Measurements from ENCODE around the gene SLA2.
"Not testable (repeated sequence)": the region's sequence is repeated elsewhere in the genome, so short reads cannot be mapped to it uniquely, and the experiment has no call there.

SLA2 gene

GRCh38 chr20:36573798-36574365 lies 72.1 kb downstream of the SLA2 start:
- DNase-seq (ENCODE audit: low read depth): peak; percentile 23

- peak; percentile 90 for DNase-seq (ENCODE audit: low read depth)
Observed at GRCh38 chr20:36573103-36573797, 72.7 kb downstream of the SLA2 start, which contains the start of gene TGIF2. TSS of gene TGIF2 (plus strand) at chr20:36573597. CDS start at chr20:36578775, 5,178 bp downstream.

GRCh38 chr20:36572701-36573102 lies 73.3 kb downstream of the SLA2 start:
- peak; percentile 52 for DNase-seq (ENCODE audit: low read depth)

- DNase-seq (ENCODE audit: low read depth): no peak
Observed at GRCh38 chr20:36571564-36572504, 74.2 kb downstream of the SLA2 start.

- no peak for DNase-seq (ENCODE audit: low read depth)
Observed at GRCh38 chr20:36569847-36570429, 76.1 kb downstream of the SLA2 start.

GRCh38 chr20:36565520-36565919 lies 80.5 kb downstream of the SLA2 start:
- no peak for DNase-seq (ENCODE audit: low read depth)

GRCh38 chr20:36564726-36565121 lies 81.3 kb downstream of the SLA2 start:
- DNase-seq (ENCODE audit: low read depth): not testable (repeated sequence)

- DNase-seq (ENCODE audit: low read depth): not testable (repeated sequence)
Observed at GRCh38 chr20:36564078-36564725, 81.8 kb downstream of the SLA2 start.

- no peak for DNase-seq (ENCODE audit: low read depth)
Observed at GRCh38 chr20:36563374-36563773, 82.6 kb downstream of the SLA2 start.

- DNase-seq (ENCODE audit: low read depth): no peak
Observed at GRCh38 chr20:36562724-36563123, 83.3 kb downstream of the SLA2 start.

Measured in stimulated activated CD8-positive, alpha-beta memory T cell treated with anti-CD3 and anti-CD28 coated beads, Interleukin-12 subunit alpha, Interleukin-12 subunit beta, amount 100 ng/mL, for 4 hours (primary cell).